SH-SY5Y (cell line): Measurements from ENCODE around the gene WBP2.

Experiments
- GATA2 ChIP-seq: IDR thresholded peaks from 2 replicates; pipeline ENCODE4 v1.6.1; 2011; ENCODE audit warnings: mild to moderate bottlenecking, low read depth, low read length
- GATA3 ChIP-seq: IDR thresholded peaks from 2 replicates; pipeline ENCODE4 v1.6.1; 2011; ENCODE audit warnings: low read depth, mild to moderate bottlenecking, low read length, moderate library complexity

- no peak for TF ChIP-seq GATA2
- no peak for TF ChIP-seq GATA3
These were observed 41.5 kb upstream of the WBP2 start, which contains the start of gene TRIM65 for GRCh38 chr17:75896415-75897159.
